ENCODE data around the gene GLYATL1B.
"Not testable (repeated sequence)": the region's sequence is repeated elsewhere in the genome, so short reads cannot be mapped to it uniquely, and the experiment has no call there.

GLYATL1B gene

DNA sequence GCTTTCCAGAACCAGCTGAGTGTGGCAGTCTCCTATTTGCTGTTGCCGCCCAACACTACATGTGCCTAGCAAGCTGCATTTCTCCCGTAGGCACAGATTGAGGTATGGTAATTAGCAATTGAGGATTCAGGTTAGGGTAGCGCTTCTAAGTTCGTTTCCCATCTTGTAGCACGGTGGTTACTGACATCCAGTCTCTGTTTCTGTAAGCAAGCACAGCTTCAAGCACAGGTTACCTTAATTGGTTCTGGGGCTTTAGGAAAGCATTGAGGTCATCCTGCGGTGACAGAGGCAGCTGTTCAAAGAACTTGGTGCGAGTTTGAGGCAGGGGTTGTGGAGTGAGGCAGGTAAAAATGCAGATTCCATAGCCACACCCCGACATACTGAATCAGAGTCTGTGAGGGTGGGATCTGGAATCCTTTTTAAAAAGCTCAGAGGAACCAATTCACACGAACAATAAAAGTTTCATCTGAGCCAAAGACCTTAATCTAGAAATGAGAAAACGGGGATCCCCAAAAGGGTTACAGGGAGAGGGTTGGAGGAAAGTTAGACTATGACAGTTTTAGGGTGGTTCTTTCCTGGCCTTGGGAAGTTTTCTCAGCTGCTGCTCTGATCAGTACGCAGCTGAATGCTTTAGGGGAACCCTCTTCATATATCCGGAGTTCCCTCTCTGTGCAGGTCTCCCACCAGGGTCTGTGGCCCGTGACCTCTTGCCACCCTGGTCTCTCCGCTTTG is 21.9 kb upstream of the GLYATL1B start:
- H3K27ac ChIP-seq (ENCODE audit: insufficient read depth, low read depth, low read length, poor library complexity, severe bottlenecking); H3K9me3 ChIP-seq (ENCODE audit: control insufficient read depth, low read length); H3K4me1 ChIP-seq (ENCODE audit: control insufficient read depth, insufficient read depth, low read length); H3K4me3 ChIP-seq (ENCODE audit: insufficient read depth, low read depth, low read length); H3K36me3 ChIP-seq (ENCODE audit: control insufficient read depth, insufficient read depth, low read length); H3K27me3 ChIP-seq (ENCODE audit: control insufficient read depth, insufficient read depth, low read length, poor library complexity, severe bottlenecking): not testable (repeated sequence)
- 89% methylated on average over 13 to 14 of the region's 14 CpGs for WGBS, 2 experiments

DNA sequence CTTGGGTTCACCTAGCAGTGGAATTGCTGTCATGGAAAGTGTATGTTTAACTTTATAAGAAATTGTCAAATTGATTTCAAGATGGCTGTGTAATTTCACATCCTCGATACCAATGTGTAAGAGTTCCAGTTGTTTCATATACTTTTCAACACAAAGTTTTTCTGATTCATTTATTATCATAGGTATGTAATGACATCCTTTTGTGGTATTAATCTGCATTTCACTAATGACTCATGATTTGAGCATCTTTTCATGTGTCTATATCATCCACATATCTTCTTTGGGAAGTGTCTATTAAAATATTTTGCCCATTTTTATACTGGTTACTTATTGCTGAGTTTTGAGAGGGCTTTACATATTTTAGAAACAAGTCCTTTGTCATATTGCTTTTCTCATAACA is 17.0 kb upstream of the GLYATL1B start:
- Histone ChIP-seq H3K4me3 (ENCODE audit: insufficient read depth, low read depth, low read length) (no peak overlapping the region), H3K27ac (ENCODE audit: insufficient read depth, low read depth, low read length, poor library complexity, severe bottlenecking) (no peak overlapping the region), H3K9me3 (ENCODE audit: control insufficient read depth, low read length) (no peaks in the 10 kb centered on the region), H3K36me3 (ENCODE audit: control insufficient read depth, insufficient read depth, low read length) (no peaks in the 10 kb centered on the region), H3K27me3 (ENCODE audit: control insufficient read depth, insufficient read depth, low read length, poor library complexity, severe bottlenecking) (no peaks in the 10 kb centered on the region), H3K4me1 (ENCODE audit: control insufficient read depth, insufficient read depth, low read length) (no peaks in the 10 kb centered on the region)
- 80% methylated on average over 1 of the region's 1 CpG; no CpG with 5 or more reads in 1 of the 2 experiments for WGBS, 2 experiments

DNA sequence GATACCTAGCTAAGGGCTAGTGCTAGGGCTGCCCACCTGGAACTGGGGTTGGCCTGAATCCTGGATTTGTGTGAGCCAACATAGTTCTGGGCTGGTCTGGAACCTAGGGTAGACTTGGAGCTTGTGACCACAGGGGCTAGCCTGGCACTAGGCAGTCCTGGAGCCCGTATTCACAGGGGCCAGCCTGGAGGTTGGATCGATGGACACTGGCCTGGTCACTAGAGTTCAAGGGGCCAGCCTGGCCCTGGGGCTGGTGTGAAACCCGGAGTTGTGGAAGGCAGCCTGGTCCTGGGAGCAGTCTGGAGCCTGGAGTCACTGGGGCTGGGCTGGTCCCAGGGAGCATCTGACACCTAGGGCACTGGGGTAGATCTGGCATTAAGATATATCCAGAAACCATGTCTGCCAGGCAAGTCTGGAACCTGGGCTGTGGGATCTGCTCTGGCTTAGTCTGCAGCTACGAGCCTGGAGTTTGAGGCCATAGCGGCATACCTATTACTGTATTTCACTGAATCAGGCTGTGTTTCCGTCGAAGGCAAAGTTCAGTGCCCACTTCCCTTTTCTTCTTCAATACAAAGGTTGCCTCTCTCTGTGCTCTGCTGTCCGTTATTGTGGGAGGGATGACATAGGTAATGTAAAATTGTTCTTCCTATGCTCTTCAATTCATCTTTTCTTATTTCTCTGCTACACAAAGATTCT is 9.1 kb upstream of the GLYATL1B start:
- Histone ChIP-seq H3K4me3 (ENCODE audit: insufficient read depth, low read depth, low read length) (no peak overlapping the region), H3K27me3 (ENCODE audit: control insufficient read depth, insufficient read depth, low read length, poor library complexity, severe bottlenecking) (no peaks in the 10 kb centered on the region), H3K4me1 (ENCODE audit: control insufficient read depth, insufficient read depth, low read length) (peaks cover 4% of the 10 kb centered on the region), H3K36me3 (ENCODE audit: control insufficient read depth, insufficient read depth, low read length) (no peaks in the 10 kb centered on the region), H3K9me3 (ENCODE audit: control insufficient read depth, low read length) (no peaks in the 10 kb centered on the region), H3K27ac (ENCODE audit: insufficient read depth, low read depth, low read length, poor library complexity, severe bottlenecking) (no peak overlapping the region)
- WGBS, 2 experiments: 94 to 96% methylated on average over 7 of the region's 8 CpGs

DNA sequence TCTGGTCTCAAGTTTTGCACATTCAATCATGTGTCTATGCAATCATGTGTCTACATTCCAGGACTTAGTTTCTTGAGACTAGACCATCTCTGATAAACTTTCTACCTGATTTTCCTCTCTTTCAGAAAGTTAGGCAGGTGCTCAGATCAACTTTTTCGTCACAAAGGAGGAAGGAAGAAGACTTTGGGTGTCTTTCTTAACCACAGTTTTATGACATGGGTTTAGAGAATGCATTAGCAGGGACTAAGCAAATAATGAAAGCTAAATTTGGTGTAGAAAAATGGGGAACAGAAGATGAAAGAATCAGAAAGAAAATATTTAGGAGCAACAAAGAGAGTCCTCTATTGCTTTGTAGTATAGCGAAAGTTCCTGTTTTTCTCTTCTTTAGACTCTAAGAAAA is 7.7 kb upstream of the GLYATL1B start:
- Histone ChIP-seq H3K36me3 (ENCODE audit: control insufficient read depth, insufficient read depth, low read length) (no peaks in the 10 kb centered on the region), H3K27me3 (ENCODE audit: control insufficient read depth, insufficient read depth, low read length, poor library complexity, severe bottlenecking) (no peaks in the 10 kb centered on the region)
- WGBS, 2 experiments: 91 to 92% methylated on average over 2 of the region's 2 CpGs

DNA sequence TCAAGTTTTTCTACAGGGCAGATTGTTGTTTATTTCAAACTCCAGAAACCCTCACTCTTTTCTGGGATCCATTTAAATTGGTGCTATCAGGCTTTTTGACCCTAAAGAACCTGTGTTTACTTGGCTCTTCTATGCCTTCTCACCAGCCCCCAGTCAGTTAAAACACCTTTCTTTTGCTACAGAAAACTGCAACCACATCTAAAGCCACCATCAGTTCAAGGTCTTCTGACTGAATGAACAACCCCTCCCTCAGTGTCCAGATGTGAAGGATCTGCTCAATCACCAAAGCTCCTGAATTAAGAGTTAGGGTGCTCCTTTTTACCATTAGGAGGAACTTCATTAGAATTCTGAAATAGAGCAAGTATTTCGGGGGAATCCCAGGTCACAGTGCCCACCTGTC is 7.0 kb upstream of the GLYATL1B start:
- Histone ChIP-seq H3K27ac (ENCODE audit: insufficient read depth, low read depth, low read length, poor library complexity, severe bottlenecking) (no peak overlapping the region), H3K4me1 (ENCODE audit: control insufficient read depth, insufficient read depth, low read length) (peaks cover 4% of the 10 kb centered on the region), H3K4me3 (ENCODE audit: insufficient read depth, low read depth, low read length) (no peak overlapping the region), H3K27me3 (ENCODE audit: control insufficient read depth, insufficient read depth, low read length, poor library complexity, severe bottlenecking) (no peaks in the 10 kb centered on the region), H3K36me3 (ENCODE audit: control insufficient read depth, insufficient read depth, low read length) (no peaks in the 10 kb centered on the region), H3K9me3 (ENCODE audit: control insufficient read depth, low read length) (no peaks in the 10 kb centered on the region)
- 96 to 100% methylated on average over 1 of the region's 1 CpG for WGBS, 2 experiments

More for the DNA sequence above, 7.7 kb upstream of the GLYATL1B start:
- no peak overlapping the region for H3K4me3 ChIP-seq (ENCODE audit: insufficient read depth, low read depth, low read length)
- no peak overlapping the region for H3K27ac ChIP-seq (ENCODE audit: insufficient read depth, low read depth, low read length, poor library complexity, severe bottlenecking)
- peaks cover 4% of the 10 kb centered on the region for H3K4me1 ChIP-seq (ENCODE audit: control insufficient read depth, insufficient read depth, low read length)
- no peaks in the 10 kb centered on the region for H3K9me3 ChIP-seq (ENCODE audit: control insufficient read depth, low read length)

DNA sequence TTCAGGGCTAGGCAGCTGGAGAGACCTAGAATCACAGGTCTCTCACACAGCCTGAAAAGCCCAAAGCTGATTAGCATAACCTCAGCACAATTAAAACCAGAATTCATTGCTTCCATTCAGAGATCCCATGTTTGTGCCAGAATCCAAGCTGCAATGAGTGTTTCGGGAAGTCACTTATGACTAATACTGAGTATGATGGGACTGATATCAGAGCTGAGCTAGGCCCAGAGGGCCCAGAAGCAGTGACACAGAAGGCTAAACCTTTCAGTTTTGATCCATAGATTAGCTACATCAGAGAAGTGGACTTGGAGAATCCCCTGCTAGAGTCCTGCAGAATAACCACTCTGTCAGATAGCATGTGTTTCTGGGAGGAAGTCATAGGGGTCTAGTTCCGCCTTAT is 5.7 kb upstream of the GLYATL1B start:
- not testable (repeated sequence) for H3K4me3 ChIP-seq (ENCODE audit: insufficient read depth, low read depth, low read length); H3K27ac ChIP-seq (ENCODE audit: insufficient read depth, low read depth, low read length, poor library complexity, severe bottlenecking); H3K4me1 ChIP-seq (ENCODE audit: control insufficient read depth, insufficient read depth, low read length); H3K36me3 ChIP-seq (ENCODE audit: control insufficient read depth, insufficient read depth, low read length); H3K27me3 ChIP-seq (ENCODE audit: control insufficient read depth, insufficient read depth, low read length, poor library complexity, severe bottlenecking); H3K9me3 ChIP-seq (ENCODE audit: control insufficient read depth, low read length)
- WGBS, 2 experiments: 100% methylated on average over 1 of the region's 2 CpGs

DNA sequence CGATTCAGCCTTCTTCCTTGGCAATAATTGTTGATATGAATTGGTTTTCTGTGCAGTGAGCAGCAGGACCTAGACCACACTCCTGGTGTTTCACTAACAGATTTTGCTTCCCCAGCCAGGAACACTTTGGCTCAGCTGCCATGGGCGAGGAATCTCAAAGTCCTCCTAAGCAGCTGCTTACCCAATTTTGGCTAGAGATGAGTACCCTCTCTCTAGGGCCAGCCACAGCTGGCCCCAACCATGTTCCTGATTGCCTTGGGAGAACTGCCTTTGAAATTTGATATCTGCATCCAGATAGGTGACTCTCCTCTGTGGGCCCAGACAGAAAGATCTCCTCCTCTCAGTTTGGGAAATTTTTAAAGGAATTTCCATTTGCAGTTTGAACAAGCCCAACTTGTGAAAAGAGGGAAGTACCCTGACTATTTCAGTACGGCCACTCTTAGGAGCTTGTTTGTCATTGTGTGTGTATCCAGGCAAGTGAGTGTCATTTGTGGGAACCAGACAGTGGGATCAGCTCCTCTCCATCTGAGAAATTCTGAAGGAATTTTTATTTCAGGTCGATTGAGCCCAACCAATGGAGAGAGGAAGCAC is 4.6 kb upstream of the GLYATL1B start:
- WGBS, 2 experiments: 87 to 97% methylated on average over 3 to 4 of the region's 4 CpGs
- not testable (repeated sequence) for H3K4me3 ChIP-seq (ENCODE audit: insufficient read depth, low read depth, low read length); H3K4me1 ChIP-seq (ENCODE audit: control insufficient read depth, insufficient read depth, low read length); H3K36me3 ChIP-seq (ENCODE audit: control insufficient read depth, insufficient read depth, low read length); H3K27me3 ChIP-seq (ENCODE audit: control insufficient read depth, insufficient read depth, low read length, poor library complexity, severe bottlenecking); H3K9me3 ChIP-seq (ENCODE audit: control insufficient read depth, low read length); H3K27ac ChIP-seq (ENCODE audit: insufficient read depth, low read depth, low read length, poor library complexity, severe bottlenecking)

DNA sequence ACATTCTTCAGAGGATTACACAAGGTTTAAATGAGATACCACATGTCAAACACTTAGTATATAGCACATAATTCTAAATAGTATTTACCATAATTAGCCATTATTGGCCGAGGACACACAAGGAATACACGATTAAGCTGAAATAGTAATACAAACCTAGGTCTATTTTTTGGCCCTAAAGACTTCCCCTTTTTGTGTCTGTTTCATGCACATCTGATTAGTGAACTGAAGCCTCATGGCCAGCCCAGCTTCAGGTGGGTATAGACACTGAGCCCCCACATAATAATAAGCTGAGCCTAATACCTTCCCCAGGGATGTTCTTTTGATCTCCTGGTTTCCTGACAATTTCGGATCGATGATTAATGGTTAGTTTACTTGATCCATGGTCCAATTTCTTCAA is 2.1 kb downstream of the GLYATL1B start:
- Histone ChIP-seq H3K27ac (ENCODE audit: insufficient read depth, low read depth, low read length, poor library complexity, severe bottlenecking) (no peak overlapping the region), H3K4me1 (ENCODE audit: control insufficient read depth, insufficient read depth, low read length) (no peaks in the 10 kb centered on the region), H3K27me3 (ENCODE audit: control insufficient read depth, insufficient read depth, low read length, poor library complexity, severe bottlenecking) (no peaks in the 10 kb centered on the region), H3K9me3 (ENCODE audit: control insufficient read depth, low read length) (no peaks in the 10 kb centered on the region), H3K36me3 (ENCODE audit: control insufficient read depth, insufficient read depth, low read length) (no peaks in the 10 kb centered on the region), H3K4me3 (ENCODE audit: insufficient read depth, low read depth, low read length) (no peak overlapping the region)
- WGBS, 2 experiments: 88 to 95% methylated on average over 4 of the region's 4 CpGs

DNA sequence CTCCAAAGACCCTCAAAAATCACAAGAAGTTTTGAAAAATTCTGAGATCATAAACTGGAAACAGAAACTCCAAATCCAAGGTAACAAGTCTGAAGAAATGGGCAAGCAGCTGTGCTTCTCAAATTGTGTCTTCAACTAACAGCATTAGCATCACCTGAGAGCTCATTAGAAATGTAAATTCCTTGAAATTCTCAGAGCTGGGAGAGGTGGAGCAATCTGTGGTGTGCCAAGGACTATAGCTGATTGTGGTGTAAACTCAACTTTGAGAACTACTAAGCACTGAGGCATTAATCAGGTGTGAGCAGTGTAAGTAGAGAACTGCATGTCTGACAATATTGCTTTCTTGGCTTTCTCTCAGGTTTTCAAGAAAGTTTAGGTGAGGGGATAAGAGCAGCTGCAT is 7.5 kb downstream of the GLYATL1B start:
- not testable (repeated sequence) for H3K4me1 ChIP-seq (ENCODE audit: control insufficient read depth, insufficient read depth, low read length); H3K36me3 ChIP-seq (ENCODE audit: control insufficient read depth, insufficient read depth, low read length); H3K9me3 ChIP-seq (ENCODE audit: control insufficient read depth, low read length); H3K27ac ChIP-seq (ENCODE audit: insufficient read depth, low read depth, low read length, poor library complexity, severe bottlenecking); H3K4me3 ChIP-seq (ENCODE audit: insufficient read depth, low read depth, low read length); H3K27me3 ChIP-seq (ENCODE audit: control insufficient read depth, insufficient read depth, low read length, poor library complexity, severe bottlenecking)

DNA sequence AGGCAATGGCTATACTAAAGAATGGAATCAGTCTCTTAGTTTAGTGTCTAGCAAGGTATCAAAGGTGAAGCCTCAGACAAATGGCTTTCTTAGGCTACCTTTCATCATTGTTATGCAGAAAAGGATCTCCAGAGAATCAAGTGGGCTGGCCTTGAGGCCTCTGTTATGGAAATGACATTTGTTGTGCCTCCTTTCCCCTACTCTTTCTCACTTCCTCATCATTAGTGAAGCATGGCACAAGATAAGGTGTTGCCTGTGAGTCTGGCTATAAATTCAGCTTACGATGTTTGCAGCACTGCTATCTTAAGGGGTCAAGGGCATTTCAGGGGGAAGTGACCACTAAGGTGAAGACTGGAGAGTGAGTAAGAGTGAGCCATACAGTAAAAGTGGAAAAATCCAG is 9.1 kb downstream of the GLYATL1B start:
- not testable (repeated sequence) for H3K27ac ChIP-seq (ENCODE audit: insufficient read depth, low read depth, low read length, poor library complexity, severe bottlenecking); H3K4me3 ChIP-seq (ENCODE audit: insufficient read depth, low read depth, low read length); H3K36me3 ChIP-seq (ENCODE audit: control insufficient read depth, insufficient read depth, low read length); H3K9me3 ChIP-seq (ENCODE audit: control insufficient read depth, low read length); H3K27me3 ChIP-seq (ENCODE audit: control insufficient read depth, insufficient read depth, low read length, poor library complexity, severe bottlenecking); H3K4me1 ChIP-seq (ENCODE audit: control insufficient read depth, insufficient read depth, low read length)
- 79 to 90% methylated on average over 1 of the region's 1 CpG for WGBS, 2 experiments
